Left lung (tissue), 10 donors: ENCODE results near the gene FAM171A1. TPM values are rescaled to one million over a fixed set of nuclear protein-coding genes. Genes with fewer than 3 reads are reported as not detected.

Experiments
- ATAC-seq: fragments of 200-7000 bp; cut with Tn5 transposase; one replicate; pipeline ENCODE4 v1.9.1; 2020; ENCODE audit warnings: moderate library complexity
- DNase-seq, 4 donors: peaks; one replicate each; pipeline ENCODE4 v3.0.0-alpha.2; 2013 to 2020
- H3K27ac ChIP-seq, 2 donors: fragments of 200-600 bp; sonication (generic) in 1 of 2; one replicate each; pipeline versions ENCODE4 v1.5.0 to v1.8.0; 2020 to 2021
- H3K27me3 ChIP-seq, 2 donors: fragments of 200-600 bp; sonication (generic) in 1 of 2; one replicate each; pipeline versions ENCODE4 v1.5.0 to v1.8.0; 2020 to 2021
- H3K36me3 ChIP-seq, 2 donors: fragments of 200-600 bp; sonication (generic) in 1 of 2; one replicate each; pipeline versions ENCODE4 v1.5.0 to v1.8.0; 2020 to 2021
- H3K4me1 ChIP-seq, 2 donors: fragments of 200-600 bp; one replicate each; pipeline ENCODE4 v1.8.0; 2021
- H3K4me3 ChIP-seq, 2 donors: fragments of 200-600 bp; sonication (generic) in 1 of 2; one replicate each; pipeline versions ENCODE4 v1.5.0 to v1.8.0; 2020 to 2021; ENCODE audit warnings: mild to moderate bottlenecking in 1 of 2
- H3K9me3 ChIP-seq, 2 donors: fragments of 200-600 bp; sonication (generic) in 1 of 2; one replicate each; pipeline versions ENCODE4 v1.5.0 to v1.8.0; 2020 to 2021
- CTCF ChIP-seq, 2 donors: fragments of 200-600 bp; sonication (generic) in 1 of 2; IDR thresholded peaks; one replicate each; pipeline versions ENCODE4 v1.5.0 to v1.8.0; 2021; ENCODE audit warnings: antibody characterized with exemption in 2 of 2
- intact Hi-C, 2 donors: fragments of 100-400 bp; cut with DNase I; formaldehyde crosslinking; loops; one replicate each; pipeline versions ENCODE4 v1.11.2 to v1.14.2; 2022
- polyA plus RNA-seq, 6 donors: library from polyadenylated mRNA; unstranded; fragments of 120-200 nt; gene quantifications; one replicate each; pipeline ENCODE4 v1.2.1, GENCODE V29; 2013; ENCODE audit not compliant: insufficient read length in 6 of 6
- total RNA-seq, 2 donors: library from RNA; stranded (reverse); fragmentation: NEBNext Ultra II Directional; extraction: Animal tissue kit (Norgen Biotek cat#: 25700); gene quantifications; one replicate each; pipeline ENCODE4 v1.2.1, GENCODE V29; 2021
- donor health status: DM: no; HTN: yes; CAD: no.
- donor health status: DM: no; HTN: no; CAD: no.

The FAM171A1 gene
- total and polyA plus RNA-seq, 8 donors = 13.2 to 77.7 (median 65.1) TPM

- Histone ChIP-seq H3K9me3 (no peaks in the 10 kb centered on the region), H3K4me1 (no peaks in the 10 kb centered on the region), H3K4me3 (no peak overlapping the region), H3K27me3 (peaks cover 0 to 3% of the 10 kb centered on the region in 2 donors), H3K27ac (peak overlapping the region in 1 of 2 donors; percentile 55), H3K36me3 (no peaks in the 10 kb centered on the region)
- TF ChIP-seq CTCF (IDR thresholded peaks at IDR 0.05) = no peak
- no peak for DNase-seq
- ATAC-seq = no peak
- intact Hi-C loops = no loop called here
Measured at GRCh38 chr10:15387021-15387420, 15.9 kb upstream of the FAM171A1 start.

DNA sequence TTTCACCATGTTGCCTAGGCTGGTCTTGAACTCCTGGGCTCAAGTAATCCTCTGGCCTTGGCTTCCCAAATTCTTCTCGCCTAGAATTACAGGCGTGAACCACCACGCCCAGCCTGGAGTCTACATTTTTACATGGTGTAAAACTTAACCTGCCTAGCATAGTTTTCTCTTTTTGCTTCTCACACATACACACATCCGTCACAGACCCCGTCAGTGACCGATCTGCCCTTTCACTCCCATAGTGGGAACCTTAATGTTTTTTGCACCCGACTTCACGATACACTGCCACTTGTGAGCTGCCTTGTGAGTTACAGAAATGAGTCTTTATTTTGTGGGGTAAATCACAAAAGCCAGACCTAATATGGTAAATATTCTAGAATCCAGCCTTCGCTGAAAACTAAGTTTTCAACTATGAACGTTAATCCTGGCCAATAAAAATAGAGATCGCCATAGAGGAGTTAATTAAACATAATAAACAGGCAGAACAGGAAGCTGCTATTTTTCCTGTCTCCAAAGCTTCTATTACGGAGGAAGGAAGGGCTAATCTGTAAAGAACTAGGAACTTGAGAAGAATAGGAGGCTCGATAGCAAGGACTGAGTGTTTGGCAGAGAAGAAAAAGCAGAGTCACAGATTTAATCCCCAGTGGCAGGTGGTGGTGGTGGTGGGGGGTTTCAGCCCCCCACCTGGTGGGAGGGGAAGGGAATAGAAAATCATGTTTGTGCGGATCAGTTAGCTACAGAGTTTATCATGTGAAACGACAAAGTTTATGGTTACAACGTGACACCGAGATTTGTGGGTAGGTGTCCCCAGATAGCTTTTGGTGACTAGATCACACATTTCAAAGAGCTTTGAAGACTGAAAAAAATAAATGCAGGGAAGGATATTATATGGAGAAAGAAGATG, 14.7 kb upstream of the FAM171A1 start:
- no peak for TF ChIP-seq CTCF (IDR thresholded peaks at IDR 0.05)
- intact Hi-C loops = no loop called here
- ATAC-seq (no peak), DNase-seq (no peak)
- Histone ChIP-seq H3K27me3 (peaks cover 0 to 11% of the 10 kb centered on the region in 2 donors), H3K36me3 (no peaks in the 10 kb centered on the region), H3K27ac (peak overlapping the region; percentile 3 to 55), H3K4me3 (no peak overlapping the region), H3K9me3 (no peaks in the 10 kb centered on the region), H3K4me1 (no peaks in the 10 kb centered on the region)

- ATAC-seq = no peak
- intact Hi-C loops = no loop called here
- no peak for TF ChIP-seq CTCF (IDR thresholded peaks at IDR 0.05)
- Histone ChIP-seq H3K9me3 (no peaks in the 10 kb centered on the region), H3K36me3 (no peaks in the 10 kb centered on the region), H3K27me3 (peaks cover 0 to 32% of the 10 kb centered on the region in 2 donors), H3K4me3 (no peak overlapping the region), H3K4me1 (no peaks in the 10 kb centered on the region), H3K27ac (no peak overlapping the region)
- no peak for DNase-seq
Measured at GRCh38 chr10:15381420-15381819, 10.3 kb upstream of the FAM171A1 start.

GRCh38 chr10:15379078-15379477, 8.0 kb upstream of the FAM171A1 start:
- Histone ChIP-seq H3K27ac (no peak overlapping the region), H3K27me3 (peaks cover 0 to 52% of the 10 kb centered on the region in 2 donors), H3K4me1 (no peaks in the 10 kb centered on the region), H3K4me3 (no peak overlapping the region), H3K9me3 (no peaks in the 10 kb centered on the region), H3K36me3 (no peaks in the 10 kb centered on the region)
- intact Hi-C loops = no loop called here
- ATAC-seq = no peak
- DNase-seq = peak in 1 of 4 donors; percentile 34
- no peak for TF ChIP-seq CTCF (IDR thresholded peaks at IDR 0.05)

DNA sequence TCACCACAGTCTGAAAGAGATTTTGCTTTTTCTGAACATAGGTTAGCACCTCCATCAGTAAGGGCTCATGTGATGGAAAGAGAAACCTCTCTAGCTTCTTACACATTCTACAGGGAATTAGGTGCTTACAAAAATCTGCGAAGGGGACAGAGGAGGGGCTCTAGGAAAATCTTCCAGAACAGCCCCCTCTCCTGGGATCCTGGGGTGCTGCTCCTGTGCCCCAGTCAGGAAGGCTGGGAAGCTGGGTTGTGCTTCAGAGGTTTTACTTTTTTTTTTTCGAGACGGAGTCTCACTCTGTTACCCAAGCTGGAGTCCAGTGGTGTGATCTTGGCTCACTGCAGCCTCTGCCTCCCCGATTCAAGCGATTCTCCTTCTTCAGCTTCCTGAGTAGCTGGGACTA, 7.5 kb upstream of the FAM171A1 start:
- Histone ChIP-seq H3K9me3 (no peaks in the 10 kb centered on the region), H3K27me3 (peaks cover 0 to 53% of the 10 kb centered on the region in 2 donors), H3K4me1 (no peaks in the 10 kb centered on the region), H3K27ac (no peak overlapping the region), H3K4me3 (no peak overlapping the region), H3K36me3 (no peaks in the 10 kb centered on the region)
- intact Hi-C loops = no loop called here
- no peak for TF ChIP-seq CTCF (IDR thresholded peaks at IDR 0.05)
- ATAC-seq (no peak), DNase-seq (no peak)
